ENCODE data around the gene FAM234A.

FAM234A gene, protein sequence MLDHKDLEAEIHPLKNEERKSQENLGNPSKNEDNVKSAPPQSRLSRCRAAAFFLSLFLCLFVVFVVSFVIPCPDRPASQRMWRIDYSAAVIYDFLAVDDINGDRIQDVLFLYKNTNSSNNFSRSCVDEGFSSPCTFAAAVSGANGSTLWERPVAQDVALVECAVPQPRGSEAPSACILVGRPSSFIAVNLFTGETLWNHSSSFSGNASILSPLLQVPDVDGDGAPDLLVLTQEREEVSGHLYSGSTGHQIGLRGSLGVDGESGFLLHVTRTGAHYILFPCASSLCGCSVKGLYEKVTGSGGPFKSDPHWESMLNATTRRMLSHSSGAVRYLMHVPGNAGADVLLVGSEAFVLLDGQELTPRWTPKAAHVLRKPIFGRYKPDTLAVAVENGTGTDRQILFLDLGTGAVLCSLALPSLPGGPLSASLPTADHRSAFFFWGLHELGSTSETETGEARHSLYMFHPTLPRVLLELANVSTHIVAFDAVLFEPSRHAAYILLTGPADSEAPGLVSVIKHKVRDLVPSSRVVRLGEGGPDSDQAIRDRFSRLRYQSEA

DNA sequence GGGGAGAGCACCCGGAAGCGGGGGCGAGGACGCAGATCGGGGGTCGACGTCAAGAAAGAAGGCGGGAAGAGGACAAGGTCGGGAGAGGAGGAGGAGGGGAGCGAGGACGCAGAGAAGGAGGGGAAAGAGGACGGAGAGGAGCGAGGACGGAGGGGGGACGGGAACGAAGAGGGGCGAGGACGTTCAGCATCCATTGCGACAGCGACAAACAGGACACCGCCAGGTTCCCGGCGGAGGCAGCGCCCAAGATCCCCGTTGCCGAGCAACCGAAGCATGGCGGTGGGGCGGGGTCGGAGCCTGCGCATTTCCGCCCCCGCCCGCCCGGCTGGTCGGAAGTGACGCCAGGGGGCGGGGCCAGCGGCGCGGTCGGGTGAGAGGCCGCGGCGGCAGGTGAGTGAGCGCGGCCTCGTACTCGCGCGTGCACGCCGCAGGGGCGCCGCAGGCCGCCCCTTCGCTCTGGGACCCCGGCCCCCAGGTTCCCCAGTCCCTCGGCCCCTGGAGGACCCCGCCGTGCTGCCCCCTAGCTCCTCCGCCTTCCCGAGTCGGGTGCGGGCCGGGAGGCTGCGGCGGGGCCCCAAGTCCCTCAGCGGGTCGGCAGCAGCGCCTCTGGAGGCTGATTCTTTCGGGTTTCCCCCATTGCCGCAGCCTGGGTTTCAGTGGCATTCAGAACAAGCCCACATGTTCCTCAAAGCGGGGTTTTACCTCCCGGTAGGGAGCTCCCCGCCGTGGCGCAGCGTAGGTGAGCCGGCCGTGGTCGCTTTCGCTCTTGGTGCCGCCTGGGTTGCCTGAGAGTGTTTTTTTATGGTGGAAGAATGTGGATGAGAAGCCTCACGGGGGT is at the start of gene FAM234A:
Gene FAM234A, plus strand, starts transcription at position 354 of the 838 bp plus-strand sequence. CDS start 19,593 bp downstream, outside the sequence.
- Histone ChIP-seq H3K4me1 (ENCODE audit: control insufficient read depth in 1 of 2, insufficient read depth in 1 of 2, low read depth in 1 of 2, low read length in 1 of 2) (peaks cover 16 to 17% of the 10 kb centered on the region in 2 experiments), H3K27ac (peak within 1 kb of the TSS; percentile 96), H3K4me3 (ENCODE audit: low read depth in 1 of 2, low read length in 1 of 2) (peak within 1 kb of the TSS; percentile 94 to 98), H3K36me3 (no peaks in the 10 kb centered on the region), H3K27me3 (no peaks in the 10 kb centered on the region), H3K9me3 (no peaks in the 10 kb centered on the region)
- TF ChIP-seq, protein P1, sequence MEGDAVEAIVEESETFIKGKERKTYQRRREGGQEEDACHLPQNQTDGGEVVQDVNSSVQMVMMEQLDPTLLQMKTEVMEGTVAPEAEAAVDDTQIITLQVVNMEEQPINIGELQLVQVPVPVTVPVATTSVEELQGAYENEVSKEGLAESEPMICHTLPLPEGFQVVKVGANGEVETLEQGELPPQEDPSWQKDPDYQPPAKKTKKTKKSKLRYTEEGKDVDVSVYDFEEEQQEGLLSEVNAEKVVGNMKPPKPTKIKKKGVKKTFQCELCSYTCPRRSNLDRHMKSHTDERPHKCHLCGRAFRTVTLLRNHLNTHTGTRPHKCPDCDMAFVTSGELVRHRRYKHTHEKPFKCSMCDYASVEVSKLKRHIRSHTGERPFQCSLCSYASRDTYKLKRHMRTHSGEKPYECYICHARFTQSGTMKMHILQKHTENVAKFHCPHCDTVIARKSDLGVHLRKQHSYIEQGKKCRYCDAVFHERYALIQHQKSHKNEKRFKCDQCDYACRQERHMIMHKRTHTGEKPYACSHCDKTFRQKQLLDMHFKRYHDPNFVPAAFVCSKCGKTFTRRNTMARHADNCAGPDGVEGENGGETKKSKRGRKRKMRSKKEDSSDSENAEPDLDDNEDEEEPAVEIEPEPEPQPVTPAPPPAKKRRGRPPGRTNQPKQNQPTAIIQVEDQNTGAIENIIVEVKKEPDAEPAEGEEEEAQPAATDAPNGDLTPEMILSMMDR (IDR thresholded peaks at IDR 0.05), result peak; percentile 9

DNA sequence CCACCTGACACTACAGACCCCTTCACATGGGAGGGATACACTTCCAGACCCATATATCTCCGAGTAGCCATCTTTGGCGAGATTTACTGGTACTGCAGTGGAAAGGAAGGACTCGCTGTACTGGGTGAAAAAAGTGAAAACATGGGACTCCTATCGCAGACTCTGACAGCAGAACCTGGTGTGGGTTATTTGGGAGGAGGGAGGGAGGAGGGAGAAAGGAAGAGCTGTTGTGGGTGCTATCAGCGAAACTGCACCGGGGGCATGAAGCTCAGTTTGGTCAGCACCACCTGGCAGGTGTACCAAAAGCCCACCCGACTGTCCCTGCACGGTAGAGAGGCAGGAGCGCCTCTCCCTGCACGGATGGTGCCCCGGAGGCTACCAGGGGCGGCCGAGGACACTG is 49.4 kb upstream of the FAM234A start:
- Histone ChIP-seq H3K27ac (no peak overlapping the region), H3K36me3 (peaks cover 45% of the 10 kb centered on the region)
- TF ChIP-seq, protein P1 (IDR thresholded peaks at IDR 0.05), result no peak

DNA sequence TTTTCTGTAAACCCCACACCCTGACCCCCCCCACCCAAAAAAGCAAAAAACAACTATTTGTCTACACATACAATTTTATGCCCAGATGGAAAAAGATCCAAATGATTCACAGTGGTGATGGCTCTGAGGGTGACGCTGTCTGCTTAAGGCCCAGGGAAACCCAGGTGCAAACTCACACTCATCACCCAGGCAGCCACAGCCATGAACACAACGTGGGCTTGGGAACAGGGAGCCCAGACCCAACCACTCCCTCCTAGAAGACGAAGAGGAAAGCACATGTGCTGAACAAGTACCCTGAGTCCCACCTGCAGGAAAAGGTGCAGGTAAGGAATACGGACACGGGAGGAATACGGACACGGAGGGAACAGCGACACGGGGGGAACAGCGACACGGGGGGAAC is 48.9 kb upstream of the FAM234A start:
- H3K27ac ChIP-seq, result no peak overlapping the region
- TF ChIP-seq, protein P1 (IDR thresholded peaks at IDR 0.05), result no peak
- H3K27me3 ChIP-seq, result peaks cover 14% of the 10 kb centered on the region

More for the DNA sequence above, 49.4 kb upstream of the FAM234A start:
- no peak overlapping the region for H3K4me3 ChIP-seq (ENCODE audit: low read depth in 1 of 2, low read length in 1 of 2)
- peaks cover 6 to 14% of the 10 kb centered on the region in 2 experiments for H3K4me1 ChIP-seq (ENCODE audit: control insufficient read depth in 1 of 2, insufficient read depth in 1 of 2, low read depth in 1 of 2, low read length in 1 of 2)
- no peaks in the 10 kb centered on the region for H3K9me3 ChIP-seq
- peaks cover 19% of the 10 kb centered on the region for H3K27me3 ChIP-seq

DNA sequence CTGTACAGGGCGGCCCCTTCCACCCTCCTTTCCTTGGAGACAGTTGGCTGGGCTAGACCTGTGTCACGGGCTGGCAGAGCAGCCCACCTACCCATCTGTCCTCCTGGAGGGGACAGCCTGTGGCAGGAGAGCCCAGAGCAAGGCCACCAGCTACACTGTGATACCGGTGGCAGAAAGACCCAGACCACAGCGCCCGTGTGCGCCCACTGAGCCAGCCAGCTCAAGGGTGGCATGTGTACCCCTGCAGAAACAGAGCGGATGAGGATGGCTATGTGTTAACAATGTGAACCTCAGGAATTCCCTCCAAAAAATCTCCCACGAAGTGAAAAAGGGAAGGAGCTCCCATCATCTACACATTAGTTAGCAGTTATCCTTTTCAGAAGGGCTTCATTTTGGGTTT is 47.3 kb upstream of the FAM234A start:
- H3K27me3 ChIP-seq, result no peaks in the 10 kb centered on the region
- no peaks in the 10 kb centered on the region for H3K4me1 ChIP-seq (ENCODE audit: control insufficient read depth in 1 of 2, insufficient read depth in 1 of 2, low read depth in 1 of 2, low read length in 1 of 2)
- no peak overlapping the region for H3K27ac ChIP-seq
- H3K9me3 ChIP-seq, result no peaks in the 10 kb centered on the region
- H3K36me3 ChIP-seq, result peaks cover 66% of the 10 kb centered on the region
- TF ChIP-seq, protein P1 (IDR thresholded peaks at IDR 0.05), result no peak
- no peak overlapping the region for H3K4me3 ChIP-seq (ENCODE audit: low read depth in 1 of 2, low read length in 1 of 2)

More for the DNA sequence above, 48.9 kb upstream of the FAM234A start:
- H3K4me1 ChIP-seq (ENCODE audit: control insufficient read depth in 1 of 2, insufficient read depth in 1 of 2, low read depth in 1 of 2, low read length in 1 of 2), result peaks cover 6 to 9% of the 10 kb centered on the region in 2 experiments
- H3K4me3 ChIP-seq (ENCODE audit: low read depth in 1 of 2, low read length in 1 of 2), result no peak overlapping the region
- no peaks in the 10 kb centered on the region for H3K9me3 ChIP-seq
- H3K36me3 ChIP-seq, result peaks cover 50% of the 10 kb centered on the region

DNA sequence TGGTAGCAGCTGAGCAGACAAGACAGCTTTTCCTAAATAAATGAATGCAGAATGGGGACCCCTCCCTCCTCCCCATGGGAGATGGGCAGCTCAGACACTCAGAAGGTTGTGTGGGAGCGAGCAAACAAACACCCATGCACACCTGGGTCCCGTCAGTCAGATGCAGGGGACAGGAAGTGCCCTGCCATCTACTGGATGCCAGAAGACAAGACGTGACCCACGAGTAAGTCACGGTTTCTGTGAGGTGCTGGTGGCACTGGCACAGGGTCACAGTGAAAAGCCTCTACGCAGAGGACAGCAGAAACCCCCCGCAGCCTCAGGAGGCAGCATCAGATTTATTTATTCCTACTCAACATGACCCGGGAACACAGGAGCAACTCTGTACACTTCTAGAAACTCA is 45.9 kb upstream of the FAM234A start:
- Histone ChIP-seq H3K4me3 (ENCODE audit: low read depth in 1 of 2, low read length in 1 of 2) (no peak overlapping the region), H3K27me3 (no peaks in the 10 kb centered on the region), H3K4me1 (ENCODE audit: control insufficient read depth in 1 of 2, insufficient read depth in 1 of 2, low read depth in 1 of 2, low read length in 1 of 2) (no peaks in the 10 kb centered on the region), H3K9me3 (no peaks in the 10 kb centered on the region), H3K36me3 (peaks cover 78% of the 10 kb centered on the region), H3K27ac (no peak overlapping the region)
- TF ChIP-seq, protein P1 (IDR thresholded peaks at IDR 0.05), result no peak
